ENCODE data around the gene PCBP2.

PCBP2 gene

DNA sequence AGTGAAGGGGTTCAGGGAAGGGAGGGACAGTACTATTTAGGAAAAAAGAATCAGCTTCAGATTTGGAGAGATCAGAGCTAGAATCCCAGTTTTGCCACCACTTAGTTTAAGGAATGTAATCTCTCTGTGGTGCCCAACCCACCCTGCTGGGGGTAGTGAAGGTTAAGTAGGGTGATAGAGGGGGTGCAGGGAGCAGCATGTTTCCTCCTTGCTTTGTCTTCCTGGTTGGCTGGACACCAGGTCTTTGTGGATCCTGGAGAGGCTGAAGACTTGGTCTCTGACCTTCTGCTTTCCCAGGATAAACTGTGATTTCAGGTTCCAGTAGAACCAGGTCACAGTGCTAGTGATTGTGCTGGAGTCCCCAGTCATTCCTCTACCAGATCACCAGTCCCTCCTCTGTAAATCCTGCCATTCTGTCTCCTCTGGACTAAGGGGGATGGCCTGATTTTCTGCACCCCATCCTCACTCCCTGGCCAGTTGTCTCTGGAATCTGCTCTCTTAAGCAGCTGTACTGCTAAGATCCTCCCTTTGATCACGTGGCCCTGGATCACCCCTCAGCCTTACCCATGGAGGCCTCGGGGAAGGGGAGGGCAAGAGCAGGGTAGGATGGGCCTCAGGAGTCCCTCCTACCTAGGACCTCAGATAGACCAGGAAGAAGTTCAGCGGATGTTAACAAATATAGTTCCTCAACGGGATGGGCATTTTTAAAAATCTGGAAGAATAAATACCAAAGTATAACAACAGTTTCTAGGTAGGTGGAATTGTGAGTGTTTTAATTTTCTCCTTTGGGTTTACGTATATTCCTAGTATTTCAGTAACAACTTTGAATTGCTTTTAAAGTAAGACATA, 44.2 kb downstream of the PCBP2 start:
- no peak for DNase-seq

GRCh38 chr12:53496752-53497032, 44.8 kb downstream of the PCBP2 start:
- no peak for DNase-seq

GRCh38 chr12:53497461-53497860, 45.6 kb downstream of the PCBP2 start:
- DNase-seq = no peak

DNA sequence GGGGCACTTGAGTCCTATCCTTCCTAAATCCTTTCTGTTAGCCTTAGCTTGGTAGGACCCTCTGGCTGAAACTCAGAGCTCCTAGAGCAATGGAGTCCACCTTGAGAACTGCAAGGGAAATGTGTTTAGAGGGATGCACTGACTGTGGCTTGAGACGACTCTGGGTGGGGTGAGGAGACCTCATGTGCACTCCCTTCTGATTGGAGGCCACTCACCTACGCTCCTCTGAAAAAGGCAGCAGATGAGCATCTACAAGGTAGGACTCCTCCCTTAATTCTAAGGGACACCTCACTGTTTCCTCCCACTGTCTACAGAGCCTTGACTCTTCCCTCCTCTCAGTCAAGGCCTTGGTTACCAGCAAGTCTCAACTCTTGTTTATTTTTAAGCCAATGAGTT, 46.3 kb downstream of the PCBP2 start:
- DNase-seq = no peak

DNA sequence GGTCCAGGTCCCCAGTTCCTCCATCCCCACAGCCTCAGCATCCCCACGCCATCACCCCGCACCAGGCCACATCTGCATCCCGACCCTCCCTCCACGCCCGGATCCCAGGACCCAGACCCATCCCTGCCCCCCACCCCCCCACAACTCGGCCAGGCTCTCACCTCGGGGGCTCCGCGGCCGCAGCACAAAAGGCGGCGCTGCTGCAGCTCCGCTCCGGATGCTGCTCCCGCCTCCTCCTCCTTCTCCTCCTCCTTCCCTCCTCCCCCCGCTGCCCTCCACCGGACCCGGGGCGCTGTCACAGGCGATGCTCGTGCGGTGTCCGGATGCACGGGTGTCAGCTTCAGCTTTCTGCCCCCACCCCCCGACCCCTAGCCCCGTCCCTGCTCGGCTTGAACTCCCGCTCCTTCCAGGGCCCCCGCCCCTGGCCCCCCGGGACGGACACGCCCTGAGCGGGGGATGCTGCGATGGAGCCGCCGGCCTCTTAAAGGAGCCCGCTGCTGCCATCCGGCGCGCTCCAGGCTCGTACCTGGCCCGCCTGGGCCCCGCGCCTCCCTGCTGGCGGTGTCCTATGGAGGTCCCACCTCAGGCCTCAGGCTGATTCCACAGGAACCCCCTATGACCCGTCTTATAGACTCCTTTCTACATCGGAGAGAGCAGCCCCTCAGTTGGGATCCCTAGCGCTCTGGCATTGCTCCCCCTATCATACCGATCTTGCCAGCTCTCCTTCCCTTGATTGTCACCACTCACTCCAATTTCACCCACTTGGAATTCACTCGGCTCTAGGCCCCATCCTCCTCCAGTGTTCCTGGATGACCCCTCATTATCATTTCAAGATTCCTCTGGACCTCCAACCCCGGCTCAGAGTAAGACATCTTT, 47.6 kb downstream of the PCBP2 start, which contains the start of gene MAP3K12:
MAP3K12 (minus strand) TSS at position 193 of the 876 bp plus-strand sequence. CDS start 12,067 bp downstream, outside the sequence.
- peak; percentile 72 for DNase-seq

DNA sequence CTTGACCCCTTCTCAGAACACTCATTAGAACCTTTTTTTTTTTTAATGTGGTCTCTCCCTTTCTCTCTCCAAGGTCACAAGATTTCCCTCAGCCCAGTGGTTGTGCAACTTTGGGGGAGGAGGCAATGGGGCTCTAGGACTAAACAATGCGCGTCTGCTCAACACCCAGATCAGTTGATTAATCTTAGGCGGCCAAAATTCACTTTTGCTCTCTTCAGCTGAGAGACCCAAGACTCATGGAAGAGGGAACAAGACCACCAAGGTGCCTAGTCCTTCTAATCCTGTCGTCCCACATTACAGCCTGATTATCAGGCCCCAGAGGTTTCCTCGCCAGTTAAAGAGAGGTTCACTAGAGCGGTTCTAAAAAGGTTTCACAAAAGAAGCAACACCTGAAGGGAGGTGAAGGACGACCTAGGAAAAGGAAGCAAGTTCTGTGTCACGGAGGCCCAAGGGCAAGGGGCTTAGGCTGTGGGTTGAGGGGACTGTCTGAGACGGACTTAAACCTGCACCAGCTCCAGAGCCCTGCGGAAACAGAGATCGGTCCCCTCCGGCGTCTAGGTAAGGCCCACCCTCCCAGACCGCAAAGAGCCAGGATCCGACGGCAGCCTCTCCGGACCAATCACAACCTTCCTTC, 48.4 kb downstream of the PCBP2 start:
- DNase-seq = no peak

DNA sequence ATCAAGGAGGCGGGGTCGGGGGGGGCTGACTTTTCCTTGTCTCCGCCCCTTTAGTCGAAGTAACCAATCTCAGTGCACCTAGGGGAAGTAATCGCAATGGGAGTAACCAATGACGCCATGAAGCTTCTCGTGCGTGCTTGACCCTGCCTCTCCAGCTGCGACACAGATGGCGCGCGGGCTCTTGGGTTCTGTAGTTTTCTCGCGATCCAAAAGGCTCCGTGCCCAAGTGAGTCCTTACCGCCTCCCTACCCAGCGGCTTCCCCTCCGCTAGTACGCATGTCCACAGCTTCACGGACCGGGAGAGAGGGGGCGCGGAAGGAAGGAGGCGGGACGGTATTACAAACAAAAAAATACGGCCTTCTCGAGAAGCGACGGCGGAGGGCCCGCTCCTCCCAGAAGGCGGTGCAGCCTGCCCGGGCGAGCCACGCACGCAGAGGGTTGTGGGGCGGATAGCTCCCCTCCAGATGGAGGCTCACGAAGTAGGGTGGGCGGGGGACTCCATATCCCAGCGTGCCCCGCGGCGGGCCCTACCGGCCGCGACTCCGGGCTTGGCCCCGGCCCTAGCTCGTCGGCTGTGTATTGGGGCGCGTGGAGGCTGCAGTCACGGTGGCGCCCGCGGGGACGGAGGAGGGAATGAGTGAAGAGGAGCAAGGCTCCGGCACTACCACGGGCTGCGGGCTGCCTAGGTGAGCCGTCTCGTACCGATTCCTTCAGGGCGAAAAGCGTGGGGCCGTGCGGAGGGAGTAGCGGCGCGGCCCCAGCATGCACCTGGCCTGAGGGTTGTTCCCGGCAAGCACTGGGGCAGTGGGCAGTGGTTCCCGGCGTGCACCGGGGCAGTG, 49.1 kb downstream of the PCBP2 start, which contains the start of gene TARBP2:
TARBP2 (plus strand) TSS at position 508 of the 839 bp plus-strand sequence; CDS start at position 634, 126 bp downstream.
- peak; percentile 98 for DNase-seq

DNA sequence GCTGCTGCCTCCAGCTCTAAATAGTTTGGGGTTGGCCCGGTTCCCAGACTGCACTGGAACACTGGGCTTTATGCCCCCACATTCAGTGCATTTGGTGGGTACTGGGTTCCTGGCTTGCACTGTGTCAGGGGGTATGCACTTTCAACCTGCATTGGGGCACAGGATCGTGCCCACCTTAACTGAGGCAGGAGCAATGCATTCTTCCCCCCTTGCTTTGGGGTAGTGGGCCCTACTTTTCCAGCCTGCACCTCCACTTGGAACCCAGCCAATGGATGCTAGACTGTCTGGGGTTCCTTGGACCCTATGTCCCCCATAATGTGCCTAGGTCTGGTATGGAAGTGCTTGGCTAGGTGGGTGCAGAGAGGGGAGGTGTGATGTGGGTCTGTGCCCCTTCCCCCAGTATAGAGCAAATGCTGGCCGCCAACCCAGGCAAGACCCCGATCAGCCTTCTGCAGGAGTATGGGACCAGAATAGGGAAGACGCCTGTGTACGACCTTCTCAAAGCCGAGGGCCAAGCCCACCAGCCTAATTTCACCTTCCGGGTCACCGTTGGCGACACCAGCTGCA, 49.8 kb downstream of the PCBP2 start:
- DNase-seq = no peak

DNA sequence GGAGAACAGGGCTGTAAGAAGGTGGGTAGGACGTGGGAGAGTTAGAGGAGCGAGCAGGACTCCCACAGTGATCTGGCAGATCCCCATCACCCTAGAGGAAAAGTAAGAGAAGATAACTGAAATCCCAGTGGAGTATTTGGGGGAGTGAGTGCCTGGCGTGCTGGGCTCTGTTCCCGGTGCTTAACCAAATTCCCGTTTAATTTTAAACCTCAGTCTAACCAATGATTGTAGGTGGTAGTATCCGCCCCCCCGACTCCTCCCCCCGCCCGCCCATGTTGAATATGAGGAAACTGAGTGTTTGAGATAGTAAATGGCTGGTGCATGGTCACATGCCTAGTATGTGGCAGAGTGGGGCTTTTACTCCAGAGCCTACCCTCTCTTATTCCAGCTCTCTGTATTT, 50.4 kb downstream of the PCBP2 start:
- no peak for DNase-seq

- DNase-seq = no peak
Observed at GRCh38 chr12:53502983-53503728, 51.3 kb downstream of the PCBP2 start.

GRCh38 chr12:53504004-53504920, 52.4 kb downstream of the PCBP2 start:
- no peak for DNase-seq

DNA sequence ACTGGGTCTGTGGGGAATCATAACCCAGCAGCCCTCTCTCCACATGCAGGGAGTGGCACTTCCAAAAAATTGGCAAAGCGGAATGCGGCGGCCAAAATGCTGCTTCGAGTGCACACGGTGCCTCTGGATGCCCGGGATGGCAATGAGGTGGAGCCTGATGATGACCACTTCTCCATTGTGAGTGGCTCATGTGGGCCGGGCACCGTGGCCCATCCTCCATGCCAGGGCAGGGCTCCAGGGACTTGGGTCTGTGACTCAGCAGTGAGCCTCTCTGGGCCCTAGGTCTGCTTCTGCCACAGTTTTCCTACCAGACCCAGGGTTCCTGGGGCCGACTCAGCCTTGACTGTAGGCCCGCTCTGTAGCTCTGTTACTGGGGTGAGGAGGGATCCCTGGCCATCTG, 53.2 kb downstream of the PCBP2 start:
- DNase-seq = no peak

GRCh38 chr12:53505555-53506449, 53.9 kb downstream of the PCBP2 start:
- no peak for DNase-seq

GRCh38 chr12:53506450-53506785, 54.5 kb downstream of the PCBP2 start:
- no peak for DNase-seq

DNA sequence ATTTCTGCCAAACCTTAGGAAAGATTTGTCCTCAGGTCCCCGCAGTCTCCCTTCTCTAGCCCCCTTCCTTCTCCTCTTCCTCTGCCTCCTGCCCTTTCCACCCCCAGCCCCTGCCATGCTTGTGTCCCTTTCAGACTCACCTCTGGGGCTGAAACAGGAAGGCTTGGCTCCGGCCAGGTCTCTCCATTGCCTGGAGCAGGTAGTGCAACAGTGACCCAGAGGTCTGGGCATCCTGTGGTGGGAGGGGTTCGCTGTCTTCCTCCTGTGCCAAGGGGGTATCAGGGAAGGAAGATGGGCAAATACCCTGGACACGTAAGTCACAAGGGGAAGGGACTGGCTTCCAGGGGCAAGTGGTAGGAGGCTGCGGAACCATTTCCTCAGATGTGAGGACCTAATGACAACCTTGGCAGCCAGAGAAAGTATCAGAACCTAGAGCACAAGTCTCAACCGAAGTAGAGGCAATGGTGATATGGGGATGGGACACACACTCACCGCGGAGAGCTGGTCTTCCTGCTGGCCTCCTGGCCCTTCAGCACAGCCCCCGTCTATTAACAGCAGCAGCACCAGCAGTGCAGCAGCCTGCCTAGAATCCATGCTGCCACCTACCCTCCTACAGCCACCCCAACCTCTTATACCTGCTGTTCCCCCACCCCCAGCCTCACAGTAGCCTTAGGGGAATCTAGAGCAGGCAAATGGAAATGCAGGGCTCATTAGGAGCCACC, 55.1 kb downstream of the PCBP2 start, which contains the start of gene NPFF:
NPFF (minus strand) TSS at position 604 of the 722 bp plus-strand sequence; CDS start at position 594, 10 bp downstream.
- DNase-seq = no peak

- DNase-seq = no peak
Observed at GRCh38 chr12:53507603-53507885, 55.6 kb downstream of the PCBP2 start.

DNA sequence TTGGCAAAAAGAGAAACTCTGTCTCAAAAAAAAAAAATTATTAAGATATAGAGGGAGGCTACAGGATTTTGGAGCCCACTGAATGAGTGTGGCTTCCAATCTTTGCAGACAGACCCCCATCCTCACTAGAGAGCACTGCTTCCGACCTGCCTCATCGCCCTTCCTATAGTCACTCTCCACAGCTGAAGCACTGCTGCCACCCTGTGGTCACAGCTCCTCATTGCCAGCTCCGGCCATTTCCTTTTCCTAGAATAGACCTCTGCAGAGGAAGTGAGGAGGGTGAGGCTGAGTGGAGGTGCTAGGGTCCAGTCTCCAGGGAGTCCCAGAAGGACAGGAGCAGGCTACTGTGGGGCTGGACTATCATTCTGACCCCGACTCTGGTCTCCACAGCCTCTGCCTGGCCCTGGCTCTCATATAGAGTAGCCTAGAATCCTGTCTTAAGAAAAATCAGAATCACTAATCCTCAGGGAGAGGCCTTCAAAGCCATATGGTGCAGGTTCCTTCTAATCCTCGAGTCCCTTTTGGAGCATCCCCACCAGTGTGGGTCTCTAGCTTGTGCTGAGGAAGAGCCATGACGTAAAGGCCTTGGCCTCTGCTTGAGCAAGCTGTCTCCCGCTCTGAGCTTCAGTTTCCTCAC, 56.8 kb downstream of the PCBP2 start:
- peak; percentile 87 for DNase-seq

DNA sequence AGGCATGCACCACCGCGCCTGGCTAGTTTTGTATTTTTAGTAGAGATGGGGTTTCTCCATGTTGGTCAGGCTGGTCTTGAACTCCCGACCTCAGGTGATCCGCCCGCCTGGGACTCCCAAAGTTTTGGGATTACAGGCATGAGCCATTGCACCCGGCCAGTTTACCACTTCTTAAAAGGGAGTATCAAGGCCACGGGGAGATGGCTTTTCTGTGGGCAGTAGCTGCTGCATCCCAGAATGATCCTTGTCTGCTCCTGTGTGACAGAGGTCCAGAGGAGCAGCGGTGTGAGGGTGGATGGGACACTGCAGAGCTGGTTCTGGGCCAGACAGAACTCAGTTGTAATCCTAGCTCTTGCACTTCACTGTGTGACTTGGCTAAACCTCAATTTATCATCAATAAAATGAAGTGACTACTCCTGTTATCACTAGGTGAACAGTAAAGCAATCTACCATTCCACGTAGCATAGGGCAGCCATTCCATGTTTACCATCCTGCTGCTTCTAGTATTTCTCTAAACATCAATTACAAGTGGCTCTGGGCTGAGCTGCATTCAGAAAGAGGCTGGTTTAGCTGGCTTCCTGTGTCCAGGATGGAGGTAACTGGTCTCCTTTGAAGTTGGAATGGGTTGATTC, 58.4 kb downstream of the PCBP2 start:
- no peak for DNase-seq

Data from CD4-positive, alpha-beta T cell treated with Interleukin-17A for 4 hours (primary cell).